ENCODE results near the gene FBXW11. TPM values are rescaled to one million over a fixed set of nuclear protein-coding genes. Genes with fewer than 3 reads are reported as not detected.

Gene FBXW11
- total RNA-seq, 1 experiment from 2014 or later, result 85.3 TPM

- no peak for TF ChIP-seq CTCF (conservative IDR thresholded peaks at IDR 0.05)
- Histone ChIP-seq H2BK15ac (ENCODE audit: low read depth, low read length) (no peak overlapping the region), H4K20me1 (ENCODE audit: control insufficient read depth, insufficient read depth, insufficient read length) (no peaks in the 10 kb centered on the region), H3K14ac (ENCODE audit: insufficient read depth, low read length) (no peak overlapping the region), H3K9ac (ENCODE audit: extremely low read depth, insufficient read length, low read length) (no peak overlapping the region), H2BK12ac (ENCODE audit: insufficient read length, low read depth, low read length) (no peak overlapping the region), H3K27me3 (ENCODE audit: insufficient read depth, low read length) (no peaks in the 10 kb centered on the region), H3K79me1 (ENCODE audit: insufficient read depth, low read depth, low read length, poor library complexity, severe bottlenecking) (no peaks in the 10 kb centered on the region), H3K18ac (ENCODE audit: insufficient read length, low read depth, low read length) (no peak overlapping the region), H3K79me2 (ENCODE audit: insufficient read depth, low read length) (no peaks in the 10 kb centered on the region), H3K56ac (ENCODE audit: insufficient read length, low read depth, low read length) (no peak overlapping the region), H4K91ac (ENCODE audit: insufficient read length, low read depth, low read length) (no peak overlapping the region), H3K27ac (ENCODE audit: insufficient read length, low read depth, low read length) (no peak overlapping the region), H2BK20ac (ENCODE audit: low read depth, low read length, poor library complexity, severe bottlenecking) (no peak overlapping the region), H3K23me2 (ENCODE audit: insufficient read length, low read depth, low read length, poor library complexity, severe bottlenecking) (no peaks in the 10 kb centered on the region), H3T11ph (ENCODE audit: low read length) (no peak overlapping the region), H2AFZ (ENCODE audit: low read length) (no peak overlapping the region), H4K8ac (replicated peaks; ENCODE audit: insufficient read length, low read depth, low read length) (no peak overlapping the region), H2BK5ac (ENCODE audit: insufficient read length, low read length) (no peak overlapping the region), H3K4me2 (ENCODE audit: insufficient read depth, insufficient read length, low read length) (no peak overlapping the region), H3K4me1 (ENCODE audit: insufficient read depth, low read length) (no peaks in the 10 kb centered on the region), H3K4ac (ENCODE audit: low read depth, low read length) (no peak overlapping the region), H4K5ac (ENCODE audit: insufficient read length, low read depth, low read length) (no peak overlapping the region), H2AK5ac (ENCODE audit: insufficient read length, low read length) (no peak overlapping the region), H3K9me3 (ENCODE audit: control insufficient read depth, low read depth, low read length) (no peaks in the 10 kb centered on the region), H3K23ac (ENCODE audit: insufficient read length, low read depth, low read length) (no peak overlapping the region), H2BK120ac (ENCODE audit: low read depth, low read length, poor library complexity, severe bottlenecking) (no peak overlapping the region)
- no peak overlapping the region for H3K27ac Mint-ChIP-seq
- peaks cover 0 to 4% (median 0%) of the 10 kb centered on the region in 3 experiments; a peak in 1 of 7 replicates for H3K36me3 Mint-ChIP-seq (ENCODE audit: insufficient read depth in 1 of 3, low read depth in 3 of 3)
- H3K4me3 Mint-ChIP-seq, result no peak overlapping the region
- H3K27me3 Mint-ChIP-seq (ENCODE audit: low read depth), result peaks cover 7% of the 10 kb centered on the region
- no CpG with 5 or more reads among the region's 3 CpGs for WGBS (ENCODE audit: extremely low coverage, insufficient read length, low lambda C conversion rate)
- peaks cover 0 to 1% of the 10 kb centered on the region in 2 experiments; a peak in 3 of 5 replicates for H3K9me3 Mint-ChIP-seq
- H3K4me1 Mint-ChIP-seq, result peaks cover 3% of the 10 kb centered on the region in 2 experiments
- no peak for DNase-seq
Observed at GRCh38 chr5:171825051-171825450, 181.4 kb downstream of the FBXW11 start.
